GM20000 (cell line): ENCODE data around the gene TBC1D14.

ENCODE experiments used
- DNase-seq: peaks from one replicate; pipeline ENCODE4 v3.0.0; 2012; ENCODE audit warnings: low spot score
- CTCF ChIP-seq: IDR thresholded peaks from 2 replicates; pipeline ENCODE4 v1.5.1; 2012; ENCODE audit warnings: mild to moderate bottlenecking, control low read depth; ENCODE audit errors: extremely low read depth, missing control alignments

The TBC1D14 gene

GRCh38 chr4:6885953-6886557 is 23.6 kb upstream of the TBC1D14 start:
- TF ChIP-seq CTCF, result peak; percentile 19
- no peak for DNase-seq

GRCh38 chr4:6886886-6887285 is 22.7 kb upstream of the TBC1D14 start:
- DNase-seq, result no peak
- no peak for TF ChIP-seq CTCF

GRCh38 chr4:6887591-6888371 is 21.8 kb upstream of the TBC1D14 start:
- no peak for TF ChIP-seq CTCF
- DNase-seq, result no peak

- DNase-seq, result no peak
- TF ChIP-seq CTCF, result no peak
Measured at GRCh38 chr4:6888506-6889071, 21.0 kb upstream of the TBC1D14 start.

- no peak for DNase-seq
- TF ChIP-seq CTCF, result no peak
Measured at GRCh38 chr4:6889101-6889735, 20.4 kb upstream of the TBC1D14 start.

- no peak for TF ChIP-seq CTCF
- no peak for DNase-seq
Measured at GRCh38 chr4:6889736-6890324, 19.8 kb upstream of the TBC1D14 start.
